K562 (cell line): ENCODE data around the gene SLC35E1. TPM values are rescaled to one million over a fixed set of nuclear protein-coding genes. Genes with fewer than 3 reads are reported as not detected.
A peak's percentile ranks its signal among the peaks of the same experiment; 100 is the strongest.

Source experiments
- AFF1 ChIP-seq, 2 experiments: fragments of 450-650 bp; IDR thresholded peaks; 2 replicates each; pipeline ENCODE4 v1.6.1; 2018; ENCODE audit warnings: mild to moderate bottlenecking in 2 of 2, low read depth in 1 of 2; ENCODE audit not compliant: partially characterized antibody in 2 of 2
- AFF4 ChIP-seq: sonication (generic); formaldehyde crosslinking; IDR thresholded peaks from 2 replicates; pipeline ENCODE4 v1.8.0; 2023; ENCODE audit warnings: mild to moderate bottlenecking, missing genetic modification reagents
- CREB3L1 ChIP-seq: fragments of 450-650 bp; IDR thresholded peaks from 2 replicates; pipeline ENCODE4 v1.6.1; 2014; ENCODE audit warnings: low read depth, mild to moderate bottlenecking, moderate library complexity, borderline replicate concordance
- DMBX1 ChIP-seq: fragments of 250-450 bp; sonication (Bioruptor Pico); IDR thresholded peaks from 2 replicates; pipeline ENCODE4 v1.8.0; 2022; ENCODE audit warnings: inconsistent platforms, mild to moderate bottlenecking, moderate library complexity, borderline replicate concordance
- ELF2 ChIP-seq: fragments of 250-450 bp; sonication (Bioruptor Pico); IDR thresholded peaks from 2 replicates; pipeline ENCODE4 v1.5.0; 2021; ENCODE audit warnings: mild to moderate bottlenecking
- HBP1 ChIP-seq: fragments of 450-650 bp; formaldehyde crosslinking; IDR thresholded peaks from 2 replicates; pipeline ENCODE4 v1.4.0; 2022; ENCODE audit warnings: missing genetic modification characterization
- NBN ChIP-seq: fragments of 450-650 bp; IDR thresholded peaks from 2 replicates; pipeline ENCODE4 v1.6.1; 2016; ENCODE audit warnings: low read depth, mild to moderate bottlenecking
- NELFE ChIP-seq: IDR thresholded peaks from 2 replicates; pipeline ENCODE4 v1.6.1; 2011; ENCODE audit warnings: mild to moderate bottlenecking; ENCODE audit not compliant: insufficient read depth, insufficient read length
- POLR2A ChIP-seq: fragments of 450-650 bp; conservative IDR thresholded peaks from 2 replicates; pipeline ENCODE4 v1.6.1; 2016
- ZBTB2 ChIP-seq: fragments of 450-650 bp; IDR thresholded peaks from 2 replicates; pipeline ENCODE4 v1.6.1; 2016; ENCODE audit warnings: antibody characterized with exemption
- ZNF274 ChIP-seq: IDR thresholded peaks from 2 replicates; pipeline ENCODE4 v1.6.1; 2011; ENCODE audit warnings: low read depth, mild to moderate bottlenecking, low read length, moderate library complexity, borderline replicate concordance
- ZNF431 ChIP-seq: sonication (generic); formaldehyde crosslinking; IDR thresholded peaks from 2 replicates; pipeline ENCODE4 v1.8.0; 2022; ENCODE audit warnings: mild to moderate bottlenecking, missing genetic modification reagents
- ZNF57 ChIP-seq: fragments of 450-650 bp; formaldehyde crosslinking; IDR thresholded peaks from 2 replicates; pipeline ENCODE4 v1.4.0; 2020; ENCODE audit warnings: mild to moderate bottlenecking, moderate library complexity
- polyA plus RNA-seq, 8 experiments: library from polyadenylated mRNA; depleted of rRNA in 4 of 8; stranded (reverse) in 5 of 8; unstranded in 3 of 8; fragments of >200 nt; fragmentation: Nextera tagmentation in 2 of 8; fragmentation: Illumina TruSeq in 1 of 8; extraction: Ambion mirVana in 2 of 8; extraction: Trizol in 1 of 8; gene quantifications; 2 replicates each; pipeline versions ENCODE4 v1.2.1 to v1.2.3, GENCODE V29; 2011 to 2014; ENCODE audit warnings: inconsistent platforms in 1 of 8, missing spikeins in 1 of 8
- total RNA-seq, 7 experiments: library from RNA; depleted of rRNA in 6 of 7; stranded (reverse); fragments of >200 nt in 6 of 7; fragmentation: Illumina TruSeq in 2 of 7; extraction: Trizol in 2 of 7; gene quantifications; 2 replicates each; pipeline versions ENCODE4 v1.2.1 to v1.2.3, GENCODE V29; 2011 to 2021; ENCODE audit warnings: low replicate concordance in 1 of 7

SLC35E1 gene
- total and polyA plus RNA-seq, 9 of the 15 experiments (the other 6 are each of a cell fraction or from before 2014, with no cell fraction given): 15.0 to 40.1 (median 25.7) TPM

- TF ChIP-seq CREB3L1: 0 out of 2 replicates have a peak, but pooled peaks have one; percentile 20
- TF ChIP-seq ZNF274: no peak
- TF ChIP-seq ZBTB2: no peak; the same call in 1 of the 2 replicates
- TF ChIP-seq NBN: 0 out of 2 replicates have a peak, but pooled peaks have one; percentile 46
- TF ChIP-seq AFF4: no peak
- no peak for TF ChIP-seq ZNF431
- TF ChIP-seq NELFE: no peak
- TF ChIP-seq HBP1: no peak
- peak; percentile 49; the same call in 1 of the 2 replicates for TF ChIP-seq ELF2 (CRISPR knock-in tag)
- TF ChIP-seq ZNF57 (CRISPR knock-in tag): no peak
- peak; percentile 71 for TF ChIP-seq POLR2A
- no peak for TF ChIP-seq AFF1 (IDR thresholded peaks at IDR 0.05; ENCODE audit: low read depth in 1 of 2, partially characterized antibody in 2 of 2)
- TF ChIP-seq DMBX1 (CRISPR knock-in tag): no peak
Observed at GRCh38 chr19:16584248-16585093, 12.3 kb upstream of the SLC35E1 start (continued).
